ENCODE results near the gene EPHB2. TPM values are rescaled to one million over a fixed set of nuclear protein-coding genes. Genes with fewer than 3 reads are reported as not detected.

Gene EPHB2
- total RNA-seq, 4 donors from 2014 or later = 0.08 to 3.4 (median 1.9) TPM

DNA sequence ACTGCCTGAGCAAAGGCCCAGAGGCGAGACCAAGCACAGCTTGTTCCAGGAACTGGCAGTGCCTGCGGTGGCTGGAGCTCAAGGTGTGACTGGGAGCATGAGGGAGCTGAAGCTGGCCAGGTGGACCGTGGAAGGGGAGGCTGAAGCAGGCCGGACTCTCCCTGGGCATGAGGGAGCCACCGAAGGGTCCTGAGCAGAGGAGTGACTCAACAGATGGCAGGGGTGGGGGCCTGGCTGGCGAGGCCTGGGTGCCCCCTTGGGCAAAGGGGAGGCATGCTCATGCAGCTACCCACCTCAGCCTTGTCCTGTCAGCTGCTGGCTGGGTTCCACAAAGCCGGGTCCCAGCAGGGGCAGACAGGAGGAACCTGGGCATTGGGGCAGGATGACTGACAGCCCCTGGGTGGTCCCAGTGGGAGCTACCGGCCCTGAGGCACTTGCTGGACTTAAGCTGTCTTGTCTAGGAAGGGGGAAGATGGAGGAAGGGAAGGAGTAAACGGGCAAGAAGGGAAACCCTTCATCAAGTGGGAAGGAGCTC, 143.1 kb downstream of the EPHB2 start:
- Histone ChIP-seq H3K4me3 (no peak overlapping the region), H3K27me3 (peaks cover 0 to 56% (median 0%) of the 10 kb centered on the region in 4 donors), H3K36me3 (no peaks in the 10 kb centered on the region), H3K9me3 (no peaks in the 10 kb centered on the region), H3K4me1 (peaks cover 0 to 34% (median 9%) of the 10 kb centered on the region in 3 donors), H3K27ac (no peak overlapping the region)
- no peak for TF ChIP-seq POLR2A (IDR thresholded peaks at IDR 0.05)
- intact Hi-C loops (cut with DNase I) = no loop called here
- no peak for DNase-seq
- 48 to 59% methylated on average over 9 of the region's 9 CpGs for WGBS, 2 donors

DNA sequence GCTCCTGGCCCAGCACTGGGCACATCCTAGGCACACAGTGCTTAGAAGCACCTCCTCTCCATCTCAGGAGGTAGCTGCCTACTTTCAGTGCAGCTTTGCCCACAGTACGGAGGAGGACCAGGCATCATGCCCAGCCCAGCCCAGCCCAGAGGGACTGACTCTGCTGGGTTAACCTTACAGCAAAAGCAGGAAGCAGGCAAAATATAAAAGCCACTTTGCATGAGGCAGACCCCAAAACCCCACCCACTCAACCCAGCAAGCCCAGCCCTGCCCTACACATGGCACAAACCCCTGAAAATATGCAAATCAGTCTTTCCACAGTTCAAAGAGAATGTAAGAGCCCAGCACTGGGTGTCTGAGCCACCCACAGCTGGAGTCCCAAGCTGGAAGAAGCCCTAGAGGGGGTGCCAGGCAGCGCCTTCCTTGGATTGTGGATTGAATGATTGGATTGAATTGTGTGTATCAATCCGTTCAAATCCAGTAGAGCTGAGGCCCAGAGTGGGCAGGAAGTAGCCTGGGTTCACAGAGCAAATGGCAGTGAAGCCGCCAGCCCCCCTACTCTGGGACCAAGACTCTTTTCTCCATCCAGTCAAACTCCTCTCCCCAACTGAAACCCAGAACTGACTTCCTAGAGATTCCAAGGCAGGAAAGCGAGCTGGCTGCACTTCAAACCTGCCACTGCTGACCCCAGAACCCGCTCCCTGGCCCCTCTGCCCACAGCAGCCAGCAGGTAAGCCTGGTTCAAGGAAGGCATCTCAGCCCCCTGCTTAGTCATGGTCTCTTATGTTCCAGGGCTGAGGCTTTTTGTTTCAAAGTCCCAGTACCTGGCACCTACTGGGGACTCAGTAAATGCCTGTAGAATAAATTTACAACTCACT, 144.3 kb downstream of the EPHB2 start:
- no peak for DNase-seq
- intact Hi-C loops (cut with DNase I) = no loop called here
- 56% methylated on average over 5 of the region's 6 CpGs; no CpG with 5 or more reads in 1 of the 2 donors for WGBS, 2 donors
- Histone ChIP-seq H3K4me1 (peaks cover 0 to 30% (median 6%) of the 10 kb centered on the region in 3 donors), H3K9me3 (no peaks in the 10 kb centered on the region), H3K4me3 (no peak overlapping the region), H3K27ac (no peak overlapping the region), H3K36me3 (no peaks in the 10 kb centered on the region), H3K27me3 (peaks cover 0 to 49% (median 0%) of the 10 kb centered on the region in 4 donors)
- TF ChIP-seq, protein P1, sequence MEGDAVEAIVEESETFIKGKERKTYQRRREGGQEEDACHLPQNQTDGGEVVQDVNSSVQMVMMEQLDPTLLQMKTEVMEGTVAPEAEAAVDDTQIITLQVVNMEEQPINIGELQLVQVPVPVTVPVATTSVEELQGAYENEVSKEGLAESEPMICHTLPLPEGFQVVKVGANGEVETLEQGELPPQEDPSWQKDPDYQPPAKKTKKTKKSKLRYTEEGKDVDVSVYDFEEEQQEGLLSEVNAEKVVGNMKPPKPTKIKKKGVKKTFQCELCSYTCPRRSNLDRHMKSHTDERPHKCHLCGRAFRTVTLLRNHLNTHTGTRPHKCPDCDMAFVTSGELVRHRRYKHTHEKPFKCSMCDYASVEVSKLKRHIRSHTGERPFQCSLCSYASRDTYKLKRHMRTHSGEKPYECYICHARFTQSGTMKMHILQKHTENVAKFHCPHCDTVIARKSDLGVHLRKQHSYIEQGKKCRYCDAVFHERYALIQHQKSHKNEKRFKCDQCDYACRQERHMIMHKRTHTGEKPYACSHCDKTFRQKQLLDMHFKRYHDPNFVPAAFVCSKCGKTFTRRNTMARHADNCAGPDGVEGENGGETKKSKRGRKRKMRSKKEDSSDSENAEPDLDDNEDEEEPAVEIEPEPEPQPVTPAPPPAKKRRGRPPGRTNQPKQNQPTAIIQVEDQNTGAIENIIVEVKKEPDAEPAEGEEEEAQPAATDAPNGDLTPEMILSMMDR (IDR thresholded peaks at IDR 0.05) = no peak
- no peak for TF ChIP-seq POLR2A (IDR thresholded peaks at IDR 0.05)

DNA sequence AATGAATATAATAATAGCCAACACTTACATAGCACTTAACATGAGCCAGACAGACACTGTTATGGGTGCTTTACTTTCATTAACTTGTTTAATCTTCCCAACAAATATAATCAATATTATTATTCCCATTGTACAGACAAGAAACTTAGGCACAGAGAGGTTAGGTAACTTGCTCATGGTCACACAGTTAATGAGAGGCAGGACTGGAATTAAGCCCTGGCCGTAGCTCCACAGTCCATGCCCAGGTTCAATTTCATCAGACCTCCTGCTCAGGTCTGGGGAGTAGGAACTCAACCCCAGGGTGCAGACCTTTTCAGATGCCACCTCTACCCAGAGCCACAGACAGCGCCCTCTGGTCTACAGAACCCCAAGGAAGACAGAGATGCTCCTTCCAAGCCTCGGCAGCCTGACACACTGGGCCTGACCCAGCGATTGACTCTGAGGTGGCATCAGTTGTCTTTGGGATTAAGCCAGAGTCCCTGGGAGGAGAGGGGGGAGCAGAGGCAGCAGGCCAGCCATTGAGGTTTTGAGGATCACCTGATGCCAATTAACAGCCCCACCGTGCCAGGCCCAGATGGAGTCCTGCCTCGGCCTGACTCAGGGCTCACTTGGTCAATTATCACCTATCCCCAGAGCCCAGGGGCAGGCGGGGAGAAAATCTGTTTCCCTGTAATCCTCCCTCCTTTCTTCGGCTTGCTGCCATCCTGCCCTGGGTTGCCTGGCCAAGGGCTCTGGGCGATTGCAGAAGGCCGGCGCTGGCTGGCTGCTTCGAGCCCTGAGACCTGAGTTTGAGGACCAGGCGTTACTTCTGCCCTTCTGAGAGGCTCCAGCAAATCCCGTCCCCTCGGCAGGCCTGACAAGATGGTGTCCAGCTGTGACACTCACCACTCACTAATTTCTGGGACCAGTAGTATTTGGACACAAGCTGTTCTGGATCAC, 145.3 kb downstream of the EPHB2 start:
- TF ChIP-seq, protein P1 (IDR thresholded peaks at IDR 0.05) = no peak
- TF ChIP-seq POLR2A (IDR thresholded peaks at IDR 0.05) = no peak
- Histone ChIP-seq H3K9me3 (no peaks in the 10 kb centered on the region), H3K27ac (no peak overlapping the region), H3K36me3 (no peaks in the 10 kb centered on the region), H3K27me3 (peaks cover 0 to 44% (median 0%) of the 10 kb centered on the region in 4 donors), H3K4me3 (no peak overlapping the region), H3K4me1 (peaks cover 0 to 21% (median 5%) of the 10 kb centered on the region in 3 donors)
- DNase-seq = no peak
- intact Hi-C loops (cut with DNase I) = no loop called here
- 68 to 89% methylated on average over 1 to 4 of the region's 15 CpGs for WGBS, 2 donors

DNA sequence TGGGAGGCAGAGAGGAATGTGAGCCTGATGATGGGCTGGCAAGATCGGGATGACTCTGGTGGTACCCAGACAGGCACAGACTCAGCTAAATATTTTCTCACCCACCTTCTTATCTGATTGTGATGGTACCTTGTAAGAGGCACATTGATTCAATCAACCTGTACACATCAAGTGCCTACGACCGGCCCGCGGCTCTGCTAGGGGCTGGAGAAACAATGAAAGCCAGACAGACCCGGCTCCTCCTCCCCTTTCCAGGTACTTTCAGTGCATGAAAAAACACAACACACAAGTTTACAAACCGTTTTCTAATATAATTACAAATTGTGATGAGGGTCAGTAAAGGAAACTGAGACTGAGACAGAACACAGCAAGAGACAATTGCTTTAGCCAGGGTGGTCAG, 147.0 kb downstream of the EPHB2 start:
- no peak for DNase-seq
- 78 to 85% methylated on average over 7 of the region's 7 CpGs for WGBS, 2 donors
- Histone ChIP-seq H3K4me3 (no peak overlapping the region), H3K27ac (no peak overlapping the region), H3K9me3 (no peaks in the 10 kb centered on the region), H3K36me3 (no peaks in the 10 kb centered on the region), H3K27me3 (peaks cover 0 to 27% (median 0%) of the 10 kb centered on the region in 4 donors), H3K4me1 (peaks cover 0 to 21% (median 5%) of the 10 kb centered on the region in 3 donors)
- TF ChIP-seq, protein P1 (IDR thresholded peaks at IDR 0.05) = no peak
- no peak for TF ChIP-seq POLR2A (IDR thresholded peaks at IDR 0.05)
- intact Hi-C loops (cut with DNase I) = no loop called here

DNA sequence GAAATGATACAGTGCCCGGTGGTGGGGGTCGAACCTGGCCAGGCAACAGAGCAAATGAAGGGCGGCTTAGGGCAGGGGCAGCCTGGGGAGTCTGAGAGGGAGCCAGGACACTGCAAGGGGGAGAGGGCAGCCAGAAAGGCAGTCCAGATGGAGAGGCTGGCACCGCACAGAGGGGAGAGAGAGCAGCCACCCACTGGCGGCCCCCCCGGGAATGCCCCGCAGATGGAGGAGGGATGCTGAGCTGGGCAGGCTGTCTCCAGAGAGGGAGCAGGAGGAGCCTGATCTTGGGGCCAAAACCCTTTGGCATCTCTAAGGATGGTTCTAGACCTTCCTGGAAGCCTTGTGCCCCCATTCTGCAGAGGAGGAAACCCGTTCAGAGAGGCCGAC, 149.8 kb downstream of the EPHB2 start:
- H3K4me3 ChIP-seq = no peak overlapping the region
- 85 to 91% methylated on average over 5 to 9 of the region's 9 CpGs for WGBS, 2 donors
- intact Hi-C loops (cut with DNase I) = no loop called here
- peaks cover 0 to under 1% (median 0%) of the 10 kb centered on the region in 3 donors for H3K4me1 ChIP-seq
- TF ChIP-seq, protein P1 (IDR thresholded peaks at IDR 0.05) = no peak
- no peak for TF ChIP-seq POLR2A (IDR thresholded peaks at IDR 0.05)
- no peak for DNase-seq
- no peaks in the 10 kb centered on the region for H3K36me3 ChIP-seq
- no peak overlapping the region for H3K27ac ChIP-seq
- H3K9me3 ChIP-seq = no peaks in the 10 kb centered on the region
- H3K27me3 ChIP-seq = peaks cover 0 to 30% (median 0%) of the 10 kb centered on the region in 4 donors
